ENCODE measurements around the gene COL4A2.
A peak's percentile ranks its signal among the peaks of the same experiment; 100 is the strongest.

Gene COL4A2

DNA sequence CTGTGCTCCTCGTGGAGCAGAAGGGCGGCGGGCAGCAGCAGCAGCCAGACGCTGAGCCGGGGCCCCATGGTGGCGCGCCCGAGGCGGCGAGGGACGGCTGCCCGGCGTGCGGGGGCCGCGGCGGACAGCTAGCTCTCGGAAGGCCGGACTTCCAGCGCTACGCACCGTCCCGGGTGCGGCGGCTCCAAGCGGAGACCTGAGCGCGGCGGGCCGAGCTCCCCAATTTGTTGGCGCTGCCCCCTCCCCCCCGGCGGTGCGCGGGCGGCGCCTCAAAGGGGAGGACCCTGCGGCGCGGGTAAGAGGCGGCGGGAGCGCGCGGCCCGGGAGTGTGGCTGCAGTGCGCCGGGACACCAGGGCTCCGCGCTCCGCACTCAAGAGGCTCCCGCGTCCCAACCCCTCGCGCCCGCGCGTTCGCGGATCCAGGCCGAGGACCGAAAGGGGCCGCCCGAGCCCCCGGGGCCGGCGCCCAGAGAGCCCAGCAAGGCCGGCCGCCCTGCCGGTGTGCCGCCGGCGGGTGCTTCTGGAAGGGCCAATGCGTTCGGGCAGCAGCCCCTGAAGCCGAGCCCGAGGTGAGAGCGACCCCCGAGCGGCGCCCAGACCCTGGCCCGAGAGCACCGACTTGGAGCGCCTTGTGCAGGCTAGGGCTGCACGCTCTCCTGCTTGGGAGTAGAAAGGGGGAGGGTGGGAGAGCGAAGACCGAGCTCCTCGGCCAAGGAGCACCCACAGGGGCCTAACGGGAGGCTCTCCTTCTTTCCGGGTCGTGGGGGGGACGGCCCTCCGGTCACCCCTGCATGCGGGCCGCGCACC lies at the start of gene COL4A2, which contains the start of gene COL4A1:
TSS of gene COL4A2 (plus strand) at position 325 of the 807 bp plus-strand sequence. CDS start 620 bp downstream, outside the sequence.
TSS of gene COL4A1 (minus strand) at position 198 of the 807 bp plus-strand sequence. CDS start at position 68, 130 bp downstream.
- Histone ChIP-seq H3K9me3 (ENCODE audit: control insufficient read depth, insufficient read depth, low read length) (no peaks in the 10 kb centered on the region), H3K36me3 (ENCODE audit: control insufficient read depth, insufficient read depth, low read length) (no peaks in the 10 kb centered on the region), H3K9ac (ENCODE audit: low read depth, low read length) (peak within 1 kb of the TSS; percentile 62), H3K27me3 (ENCODE audit: control insufficient read depth, insufficient read depth, low read length) (peaks cover 27% of the 10 kb centered on the region), H3K4me1 (ENCODE audit: control insufficient read depth, insufficient read depth, low read length) (peaks cover 3% of the 10 kb centered on the region), H3K4me3 (ENCODE audit: low read depth, low read length) (peak within 1 kb of the TSS; percentile 88)

DNA sequence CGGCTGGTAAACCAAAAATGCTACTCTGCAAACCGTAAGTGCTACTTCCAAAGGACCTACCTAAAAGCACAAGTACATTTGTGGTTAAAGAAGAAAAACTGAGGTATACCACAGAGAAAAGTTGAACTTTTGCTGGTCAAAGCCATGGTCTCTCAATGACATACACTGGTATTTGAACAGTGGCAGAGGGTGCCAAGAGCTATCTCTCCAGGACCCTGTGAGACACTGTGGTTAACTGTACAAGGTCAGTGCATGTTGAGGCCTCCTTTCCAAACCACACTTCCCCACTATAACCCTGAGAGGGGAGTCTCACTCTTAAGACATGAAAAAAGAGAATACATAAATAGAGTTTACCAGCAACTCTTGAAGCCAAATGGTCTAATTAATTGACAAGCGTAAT lies 49.7 kb upstream of the COL4A2 start:
- Histone ChIP-seq H3K4me3 (ENCODE audit: low read depth, low read length) (no peak overlapping the region), H3K27me3 (ENCODE audit: control insufficient read depth, insufficient read depth, low read length) (no peaks in the 10 kb centered on the region), H3K4me1 (ENCODE audit: control insufficient read depth, insufficient read depth, low read length) (peaks cover 4% of the 10 kb centered on the region), H3K9me3 (ENCODE audit: control insufficient read depth, insufficient read depth, low read length) (no peaks in the 10 kb centered on the region), H3K36me3 (ENCODE audit: control insufficient read depth, insufficient read depth, low read length) (no peaks in the 10 kb centered on the region), H3K9ac (ENCODE audit: low read depth, low read length) (no peak overlapping the region)

DNA sequence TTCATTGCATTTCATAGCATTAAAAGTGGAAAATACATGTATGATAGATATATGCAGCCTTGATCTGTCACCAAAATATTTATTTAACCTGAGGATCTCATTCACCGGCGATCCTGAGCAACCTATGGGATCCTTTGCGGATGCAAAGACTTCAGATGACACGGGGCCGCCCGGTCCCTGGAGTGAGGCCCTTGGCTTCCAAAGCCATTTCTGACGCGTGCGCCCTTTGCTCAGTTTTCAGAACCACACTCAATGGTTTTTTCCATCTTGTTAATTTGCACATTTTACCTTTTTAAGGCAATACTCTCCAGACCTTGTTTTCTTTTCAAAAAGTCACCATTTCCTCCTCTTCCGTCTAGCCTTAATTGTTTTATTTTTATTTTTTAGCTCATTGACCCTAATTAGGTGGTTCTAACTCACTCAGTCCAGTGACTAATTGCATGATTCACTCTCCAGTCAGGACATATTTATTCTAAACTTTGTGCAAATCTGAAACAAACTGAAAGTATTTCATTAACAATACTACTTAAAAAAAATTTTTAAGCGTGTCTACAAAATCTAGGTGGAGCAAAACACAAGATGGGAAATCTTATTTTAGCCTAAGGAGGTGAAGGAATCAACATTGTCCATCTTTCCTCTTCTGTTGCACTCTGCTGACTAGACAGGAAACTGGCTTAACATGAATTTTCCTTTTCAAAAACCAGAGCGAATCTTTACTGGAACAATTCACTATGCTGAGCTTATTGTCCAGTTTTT lies 48.0 kb upstream of the COL4A2 start:
- Histone ChIP-seq H3K36me3 (ENCODE audit: control insufficient read depth, insufficient read depth, low read length) (no peaks in the 10 kb centered on the region), H3K27me3 (ENCODE audit: control insufficient read depth, insufficient read depth, low read length) (no peaks in the 10 kb centered on the region), H3K9ac (ENCODE audit: low read depth, low read length) (no peak overlapping the region), H3K4me3 (ENCODE audit: low read depth, low read length) (no peak overlapping the region), H3K9me3 (ENCODE audit: control insufficient read depth, insufficient read depth, low read length) (no peaks in the 10 kb centered on the region), H3K4me1 (ENCODE audit: control insufficient read depth, insufficient read depth, low read length) (peaks cover 4% of the 10 kb centered on the region)

DNA sequence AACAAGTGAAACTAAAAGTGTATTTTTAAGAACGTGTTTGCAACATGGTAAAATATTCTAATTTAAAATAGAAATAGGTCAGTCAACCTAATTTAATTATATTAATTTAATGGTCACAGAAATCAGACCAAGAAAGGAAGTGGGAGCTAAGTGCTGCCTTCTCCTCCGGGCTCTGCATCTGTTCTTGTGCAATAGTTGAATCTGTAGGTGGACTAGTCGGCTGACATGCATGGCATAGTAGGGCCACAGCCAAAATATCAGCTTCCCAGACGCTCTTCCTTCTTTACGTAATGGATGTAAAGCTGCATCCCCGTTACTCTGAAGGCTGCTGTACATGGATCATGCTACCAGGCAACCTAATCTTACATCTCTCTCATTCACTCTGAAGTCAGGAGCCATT lies 47.4 kb upstream of the COL4A2 start:
- Histone ChIP-seq H3K9me3 (ENCODE audit: control insufficient read depth, insufficient read depth, low read length) (no peaks in the 10 kb centered on the region), H3K36me3 (ENCODE audit: control insufficient read depth, insufficient read depth, low read length) (no peaks in the 10 kb centered on the region), H3K9ac (ENCODE audit: low read depth, low read length) (no peak overlapping the region), H3K27me3 (ENCODE audit: control insufficient read depth, insufficient read depth, low read length) (no peaks in the 10 kb centered on the region), H3K4me1 (ENCODE audit: control insufficient read depth, insufficient read depth, low read length) (peaks cover 4% of the 10 kb centered on the region), H3K4me3 (ENCODE audit: low read depth, low read length) (no peak overlapping the region)

DNA sequence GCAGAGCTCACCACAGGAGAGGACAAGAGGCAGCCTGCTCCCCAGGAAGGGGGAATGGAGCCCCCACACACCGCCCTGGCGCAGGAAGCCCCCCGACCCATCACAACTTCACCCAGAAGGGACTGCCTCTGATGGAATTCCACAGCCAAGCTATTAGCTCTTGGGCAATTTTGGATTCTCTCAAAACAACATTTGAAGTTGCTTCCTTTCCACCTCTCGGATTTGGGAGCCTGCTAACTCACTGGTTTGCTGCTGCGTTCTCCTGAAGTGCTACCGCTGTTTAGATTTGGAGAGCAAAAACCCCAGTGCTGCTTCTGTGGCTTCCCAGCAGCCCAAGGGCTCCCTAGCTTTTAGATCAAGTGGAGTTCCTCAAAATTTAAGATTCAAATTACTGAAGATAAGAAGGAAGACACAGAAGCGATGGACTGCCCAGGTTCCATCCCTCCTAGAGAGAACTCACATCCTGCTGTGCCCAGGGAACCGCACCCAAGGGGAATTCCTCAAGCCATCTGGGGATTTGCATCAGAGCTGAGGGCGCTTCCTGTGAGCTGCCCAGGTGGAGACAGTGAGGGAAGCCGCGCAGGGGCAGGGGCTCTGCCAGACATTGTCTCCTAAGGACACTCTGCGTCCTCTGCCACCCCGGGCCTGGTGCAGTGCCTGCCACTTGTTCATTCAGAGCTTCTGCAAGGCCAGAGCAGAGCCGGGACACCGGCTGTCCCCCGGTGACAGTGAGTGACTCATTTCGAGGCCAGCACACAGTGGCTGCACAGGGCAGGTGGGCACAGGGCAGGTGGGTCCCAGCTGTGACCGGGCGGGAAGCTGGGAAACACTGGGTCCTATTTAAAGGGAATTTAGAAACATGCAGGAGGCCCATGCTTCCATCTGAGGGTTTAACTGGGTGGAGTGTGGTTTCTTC lies 45.7 kb upstream of the COL4A2 start:
- Histone ChIP-seq H3K9ac (ENCODE audit: low read depth, low read length) (no peak overlapping the region), H3K4me3 (ENCODE audit: low read depth, low read length) (no peak overlapping the region), H3K36me3 (ENCODE audit: control insufficient read depth, insufficient read depth, low read length) (no peaks in the 10 kb centered on the region), H3K4me1 (ENCODE audit: control insufficient read depth, insufficient read depth, low read length) (peaks cover 4% of the 10 kb centered on the region), H3K9me3 (ENCODE audit: control insufficient read depth, insufficient read depth, low read length) (no peaks in the 10 kb centered on the region), H3K27me3 (ENCODE audit: control insufficient read depth, insufficient read depth, low read length) (no peaks in the 10 kb centered on the region)

DNA sequence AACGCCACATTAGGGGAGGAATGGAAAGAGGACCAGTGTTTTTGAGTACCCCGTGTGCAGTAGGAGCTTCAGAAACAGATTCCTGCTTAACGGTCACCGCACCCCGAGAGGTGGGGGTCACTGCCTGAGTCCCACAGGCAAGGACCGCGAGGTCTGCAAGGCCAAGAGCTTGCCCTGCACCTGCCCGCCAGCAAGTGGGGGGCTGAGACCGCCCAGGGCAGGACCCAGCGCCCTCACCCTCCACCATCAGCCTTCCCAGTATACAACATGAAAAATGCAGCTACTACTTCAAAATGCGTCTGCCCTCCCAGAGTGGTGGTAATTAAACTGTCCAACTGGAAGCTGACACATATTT lies 45.0 kb upstream of the COL4A2 start:
- H3K9ac ChIP-seq (ENCODE audit: low read depth, low read length): no peak overlapping the region
- no peaks in the 10 kb centered on the region for H3K36me3 ChIP-seq (ENCODE audit: control insufficient read depth, insufficient read depth, low read length)
- H3K27me3 ChIP-seq (ENCODE audit: control insufficient read depth, insufficient read depth, low read length): no peaks in the 10 kb centered on the region
- peaks cover 4% of the 10 kb centered on the region for H3K4me1 ChIP-seq (ENCODE audit: control insufficient read depth, insufficient read depth, low read length)
- H3K4me3 ChIP-seq (ENCODE audit: low read depth, low read length): no peak overlapping the region
- H3K9me3 ChIP-seq (ENCODE audit: control insufficient read depth, insufficient read depth, low read length): no peaks in the 10 kb centered on the region

DNA sequence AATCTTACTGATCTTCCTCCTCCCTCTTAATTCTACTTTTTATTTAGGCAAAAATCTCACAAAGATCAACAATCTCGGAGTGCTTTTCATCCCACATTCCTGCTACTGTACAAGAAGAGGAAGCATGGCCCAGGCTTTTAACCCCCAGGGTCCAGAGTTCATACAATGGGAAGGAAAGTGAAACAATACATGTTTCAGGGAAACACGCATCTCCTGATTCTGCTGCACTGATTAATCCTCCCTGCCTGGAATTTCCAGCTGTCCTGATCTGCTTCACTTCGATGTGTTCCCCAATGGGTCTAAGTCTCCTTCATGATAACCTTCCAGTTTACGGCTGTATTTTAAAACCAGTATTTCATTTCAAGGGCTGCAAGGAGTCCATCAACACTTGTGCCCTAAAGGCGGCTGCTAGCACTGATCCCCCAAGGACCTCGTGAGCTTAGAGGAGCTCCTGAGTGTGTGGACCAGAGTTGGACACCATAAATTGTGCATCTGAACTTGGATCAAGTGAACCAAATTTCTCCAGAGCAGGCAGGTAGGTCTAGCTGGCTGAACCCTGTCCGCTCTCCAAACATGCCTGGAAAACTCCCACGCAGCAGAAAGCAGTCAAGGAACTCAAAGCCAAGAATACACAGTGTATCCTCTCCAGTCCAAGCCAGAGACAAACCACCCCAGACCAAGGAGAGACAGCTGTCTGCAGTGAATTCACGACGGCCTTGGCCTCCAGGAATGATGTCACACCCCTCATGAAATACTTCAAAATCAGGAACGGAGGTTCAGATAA lies 44.4 kb upstream of the COL4A2 start:
- no peaks in the 10 kb centered on the region for H3K9me3 ChIP-seq (ENCODE audit: control insufficient read depth, insufficient read depth, low read length)
- no peak overlapping the region for H3K9ac ChIP-seq (ENCODE audit: low read depth, low read length)
- H3K4me3 ChIP-seq (ENCODE audit: low read depth, low read length): no peak overlapping the region
- peaks cover 4% of the 10 kb centered on the region for H3K4me1 ChIP-seq (ENCODE audit: control insufficient read depth, insufficient read depth, low read length)
- H3K27me3 ChIP-seq (ENCODE audit: control insufficient read depth, insufficient read depth, low read length): no peaks in the 10 kb centered on the region
- H3K36me3 ChIP-seq (ENCODE audit: control insufficient read depth, insufficient read depth, low read length): no peaks in the 10 kb centered on the region

DNA sequence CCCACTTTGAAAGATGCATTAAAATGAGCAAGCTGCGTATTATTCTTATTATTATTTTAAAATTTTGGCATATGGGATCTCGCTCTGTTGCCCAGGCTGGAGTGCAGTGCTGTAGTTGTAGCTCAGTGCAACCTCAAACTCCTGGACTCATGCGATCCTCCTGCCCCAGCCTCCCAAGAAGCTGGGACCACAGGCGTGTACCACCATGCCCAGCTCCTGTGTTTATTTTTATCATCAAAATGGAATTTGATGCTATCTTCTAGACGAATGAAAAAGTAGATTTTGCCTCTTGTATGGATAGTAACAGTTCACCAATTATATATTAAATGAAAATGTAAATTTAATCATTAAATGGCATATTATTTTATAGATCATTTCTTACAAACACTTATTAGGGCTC lies 43.7 kb upstream of the COL4A2 start:
- peaks cover 4% of the 10 kb centered on the region for H3K4me1 ChIP-seq (ENCODE audit: control insufficient read depth, insufficient read depth, low read length)
- no peak overlapping the region for H3K4me3 ChIP-seq (ENCODE audit: low read depth, low read length)
- no peak overlapping the region for H3K9ac ChIP-seq (ENCODE audit: low read depth, low read length)
- no peaks in the 10 kb centered on the region for H3K9me3 ChIP-seq (ENCODE audit: control insufficient read depth, insufficient read depth, low read length)
- H3K27me3 ChIP-seq (ENCODE audit: control insufficient read depth, insufficient read depth, low read length): no peaks in the 10 kb centered on the region
- H3K36me3 ChIP-seq (ENCODE audit: control insufficient read depth, insufficient read depth, low read length): no peaks in the 10 kb centered on the region

DNA sequence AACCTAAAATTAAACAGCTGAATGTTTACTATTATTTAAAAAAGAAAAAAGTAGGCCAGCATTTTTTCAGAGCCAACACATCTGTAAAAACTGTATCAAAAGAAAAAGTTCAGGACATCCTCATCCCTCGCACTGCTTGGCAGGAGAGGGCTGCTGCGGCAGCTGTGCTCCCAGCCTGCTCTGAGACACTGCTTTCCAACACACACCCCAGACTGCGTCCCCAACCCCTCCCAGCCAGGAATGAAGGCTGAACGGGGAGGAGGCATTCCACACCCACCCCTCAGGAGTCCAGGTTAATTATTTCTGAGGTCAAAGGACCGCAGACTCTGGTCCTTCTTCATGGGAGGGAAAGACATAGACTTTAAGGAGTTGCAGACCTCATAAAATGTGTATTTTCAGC lies 43.2 kb upstream of the COL4A2 start:
- no peaks in the 10 kb centered on the region for H3K9me3 ChIP-seq (ENCODE audit: control insufficient read depth, insufficient read depth, low read length)
- H3K4me1 ChIP-seq (ENCODE audit: control insufficient read depth, insufficient read depth, low read length): peaks cover 4% of the 10 kb centered on the region
- no peak overlapping the region for H3K4me3 ChIP-seq (ENCODE audit: low read depth, low read length)
- H3K36me3 ChIP-seq (ENCODE audit: control insufficient read depth, insufficient read depth, low read length): no peaks in the 10 kb centered on the region
- H3K27me3 ChIP-seq (ENCODE audit: control insufficient read depth, insufficient read depth, low read length): no peaks in the 10 kb centered on the region
- H3K9ac ChIP-seq (ENCODE audit: low read depth, low read length): no peak overlapping the region

DNA sequence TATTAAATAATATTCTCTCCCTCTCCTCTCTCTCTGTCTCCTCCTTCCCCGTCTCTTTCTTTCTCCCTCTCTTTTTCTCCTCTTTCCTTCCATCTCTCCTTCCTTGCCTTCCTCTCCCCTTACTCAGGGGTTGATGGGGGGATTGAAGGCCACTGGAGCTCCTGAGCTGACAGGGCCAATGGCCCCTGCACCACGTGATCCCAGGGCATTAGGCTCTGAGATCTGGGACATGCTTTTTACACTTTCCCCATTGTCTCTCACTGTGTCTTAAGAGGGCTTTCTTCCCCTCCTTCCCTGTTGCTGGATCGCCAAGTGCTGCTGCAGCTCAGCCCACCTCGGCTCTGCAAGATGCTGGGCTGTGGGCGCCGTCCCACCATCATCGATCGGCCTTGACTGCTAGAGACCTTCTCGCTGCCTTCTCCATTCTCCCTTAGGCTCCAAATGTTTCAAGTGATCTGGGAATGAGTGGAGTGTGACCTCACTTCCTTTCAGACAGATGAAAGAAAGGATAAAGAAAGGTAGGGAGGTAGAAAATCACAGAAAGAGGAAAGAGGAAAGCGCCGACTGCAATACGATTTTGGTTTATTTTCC lies 42.3 kb upstream of the COL4A2 start:
- Histone ChIP-seq H3K4me3 (ENCODE audit: low read depth, low read length) (no peak overlapping the region), H3K36me3 (ENCODE audit: control insufficient read depth, insufficient read depth, low read length) (no peaks in the 10 kb centered on the region), H3K9me3 (ENCODE audit: control insufficient read depth, insufficient read depth, low read length) (no peaks in the 10 kb centered on the region), H3K27me3 (ENCODE audit: control insufficient read depth, insufficient read depth, low read length) (no peaks in the 10 kb centered on the region), H3K9ac (ENCODE audit: low read depth, low read length) (no peak overlapping the region), H3K4me1 (ENCODE audit: control insufficient read depth, insufficient read depth, low read length) (peaks cover 4% of the 10 kb centered on the region)

DNA sequence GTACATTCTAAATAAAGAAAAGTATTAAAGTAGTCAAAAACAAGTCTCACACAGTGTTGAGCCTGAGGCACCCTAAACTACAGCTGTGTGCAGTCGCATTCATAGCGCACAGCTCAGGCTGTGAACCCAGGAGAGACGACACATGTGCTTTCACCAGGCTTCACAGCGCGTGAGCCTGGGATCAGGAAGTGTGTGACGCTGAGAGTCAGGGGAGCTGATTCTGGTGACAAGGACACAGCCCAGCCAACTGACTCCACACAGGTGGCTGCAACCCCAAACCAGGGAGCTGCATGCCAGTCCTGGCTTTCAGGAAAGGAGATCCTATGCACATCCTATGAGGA lies 41.8 kb upstream of the COL4A2 start:
- H3K27me3 ChIP-seq (ENCODE audit: control insufficient read depth, insufficient read depth, low read length): no peaks in the 10 kb centered on the region
- no peaks in the 10 kb centered on the region for H3K36me3 ChIP-seq (ENCODE audit: control insufficient read depth, insufficient read depth, low read length)
- H3K4me3 ChIP-seq (ENCODE audit: low read depth, low read length): no peak overlapping the region
- no peak overlapping the region for H3K9ac ChIP-seq (ENCODE audit: low read depth, low read length)
- H3K4me1 ChIP-seq (ENCODE audit: control insufficient read depth, insufficient read depth, low read length): peaks cover 4% of the 10 kb centered on the region
- no peaks in the 10 kb centered on the region for H3K9me3 ChIP-seq (ENCODE audit: control insufficient read depth, insufficient read depth, low read length)

Data from iPS-15b (cell line).